Osteocyte (in vitro differentiated cells): ENCODE data around the gene ZNF536. TPM values are rescaled to one million over a fixed set of nuclear protein-coding genes. Genes with fewer than 3 reads are reported as not detected.

Source experiments
- DNase-seq: peaks from one replicate; pipeline ENCODE4 v3.0.0; 2021; ENCODE audit warnings: mixed read lengths; ENCODE audit not compliant: unreplicated experiment; ENCODE audit errors: extremely low spot score
- H3K27ac Mint-ChIP-seq: one replicate; pipeline ENCODE4 v1.8.0; 2021; ENCODE audit warnings: mild to moderate bottlenecking, mixed read lengths; ENCODE audit not compliant: unreplicated experiment
- H3K27me3 Mint-ChIP-seq: one replicate; pipeline ENCODE4 v1.8.0; 2021; ENCODE audit warnings: mixed read lengths; ENCODE audit not compliant: unreplicated experiment
- H3K36me3 Mint-ChIP-seq: one replicate; pipeline ENCODE4 v1.8.0; 2021; ENCODE audit warnings: mixed read lengths; ENCODE audit not compliant: unreplicated experiment
- H3K4me1 Mint-ChIP-seq: one replicate; pipeline ENCODE4 v1.8.0; 2021; ENCODE audit warnings: mixed read lengths; ENCODE audit not compliant: unreplicated experiment
- H3K4me3 Mint-ChIP-seq: one replicate; pipeline ENCODE4 v1.8.0; 2021; ENCODE audit warnings: mild to moderate bottlenecking, moderate library complexity, mixed read lengths; ENCODE audit not compliant: unreplicated experiment
- H3K9me3 Mint-ChIP-seq: one replicate; pipeline ENCODE4 v1.8.0; 2021; ENCODE audit warnings: mixed read lengths; ENCODE audit not compliant: unreplicated experiment
- total RNA-seq: library from RNA; stranded (reverse); gene quantifications from 2 replicates; pipeline ENCODE4 v1.2.1, GENCODE V29; 2021
- TF ChIP-seq, protein P1 (sequence below): fragments of 200-600 bp; sonication (generic); IDR thresholded peaks from 2 replicates; pipeline ENCODE4 v1.5.0; 2021; ENCODE audit warnings: antibody characterized with exemption, mild to moderate bottlenecking, moderate library complexity

ZNF536 gene
- total RNA-seq, 1 donor from 2014 or later, result not detected

DNA sequence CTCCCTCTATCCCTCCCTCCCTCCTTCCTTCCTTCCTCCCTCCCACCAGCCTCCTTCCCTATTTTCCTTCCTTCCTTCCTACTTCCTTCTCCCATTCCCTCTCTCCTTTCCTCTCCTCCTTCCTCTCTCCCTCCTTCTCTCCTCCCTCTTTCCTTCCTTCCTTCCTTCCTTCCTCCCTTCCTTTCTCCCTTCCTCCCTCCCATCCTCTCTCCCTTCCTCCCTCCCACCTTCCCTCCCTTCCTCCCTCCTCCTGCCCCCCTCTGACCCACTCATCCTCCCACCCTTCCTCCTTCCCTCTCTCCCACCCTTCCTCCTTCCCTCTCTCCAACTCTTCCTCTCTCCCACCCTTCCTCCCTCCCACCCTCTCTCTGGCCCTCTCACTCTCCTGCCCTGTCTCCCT is 132.1 kb downstream of the ZNF536 start:
- Mint-ChIP-seq H3K4me1 (no peaks in the 10 kb centered on the region), H3K4me3 (no peak overlapping the region), H3K36me3 (no peaks in the 10 kb centered on the region), H3K27me3 (no peaks in the 10 kb centered on the region), H3K9me3 (peaks cover 9% of the 10 kb centered on the region), H3K27ac (no peak overlapping the region)
- DNase-seq, result no peak
- TF ChIP-seq, protein P1, sequence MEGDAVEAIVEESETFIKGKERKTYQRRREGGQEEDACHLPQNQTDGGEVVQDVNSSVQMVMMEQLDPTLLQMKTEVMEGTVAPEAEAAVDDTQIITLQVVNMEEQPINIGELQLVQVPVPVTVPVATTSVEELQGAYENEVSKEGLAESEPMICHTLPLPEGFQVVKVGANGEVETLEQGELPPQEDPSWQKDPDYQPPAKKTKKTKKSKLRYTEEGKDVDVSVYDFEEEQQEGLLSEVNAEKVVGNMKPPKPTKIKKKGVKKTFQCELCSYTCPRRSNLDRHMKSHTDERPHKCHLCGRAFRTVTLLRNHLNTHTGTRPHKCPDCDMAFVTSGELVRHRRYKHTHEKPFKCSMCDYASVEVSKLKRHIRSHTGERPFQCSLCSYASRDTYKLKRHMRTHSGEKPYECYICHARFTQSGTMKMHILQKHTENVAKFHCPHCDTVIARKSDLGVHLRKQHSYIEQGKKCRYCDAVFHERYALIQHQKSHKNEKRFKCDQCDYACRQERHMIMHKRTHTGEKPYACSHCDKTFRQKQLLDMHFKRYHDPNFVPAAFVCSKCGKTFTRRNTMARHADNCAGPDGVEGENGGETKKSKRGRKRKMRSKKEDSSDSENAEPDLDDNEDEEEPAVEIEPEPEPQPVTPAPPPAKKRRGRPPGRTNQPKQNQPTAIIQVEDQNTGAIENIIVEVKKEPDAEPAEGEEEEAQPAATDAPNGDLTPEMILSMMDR, result no peak

DNA sequence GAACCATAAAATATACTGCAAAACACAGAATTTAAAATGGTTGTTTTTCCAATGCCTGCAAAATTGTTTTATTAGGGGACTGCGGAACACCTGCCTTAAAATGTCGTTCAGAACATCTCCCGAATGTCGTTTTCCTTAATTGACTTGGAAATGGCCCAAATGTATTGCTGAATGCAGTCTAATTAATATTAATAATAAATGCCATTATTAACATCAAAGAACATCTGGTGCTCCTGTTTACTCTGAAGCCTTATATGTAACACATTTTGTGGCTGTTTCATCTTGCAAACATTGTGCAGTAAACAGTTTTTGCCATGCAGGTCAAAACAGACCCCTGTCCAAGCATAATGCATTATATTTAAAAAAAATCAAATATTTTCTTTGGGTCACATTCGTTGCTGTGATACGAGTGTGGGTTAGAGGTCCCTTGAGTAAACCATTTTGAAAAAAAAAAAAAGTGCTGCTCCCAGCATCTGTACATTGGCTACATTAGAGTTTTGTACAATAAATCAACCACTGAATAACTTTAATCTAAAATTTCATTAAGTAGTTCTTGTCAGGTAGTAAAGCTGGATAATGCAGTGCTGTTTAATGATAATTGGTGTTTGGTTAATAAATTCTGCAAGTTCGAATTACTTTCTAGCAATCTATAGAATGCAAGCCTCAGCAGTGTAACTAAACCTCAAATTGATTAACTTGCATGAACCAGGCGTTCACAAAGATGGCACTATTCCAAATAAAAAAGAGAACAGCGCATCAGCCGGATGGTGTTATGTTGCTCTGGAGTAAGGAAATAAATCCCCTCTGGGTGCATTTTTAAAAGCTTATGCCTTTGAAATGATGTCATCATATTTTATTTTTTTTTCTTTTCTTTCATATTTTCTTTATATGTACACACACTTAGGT is 140.2 kb downstream of the ZNF536 start:
- Mint-ChIP-seq H3K4me1 (no peaks in the 10 kb centered on the region), H3K4me3 (no peak overlapping the region), H3K9me3 (peaks cover 25% of the 10 kb centered on the region), H3K27ac (no peak overlapping the region), H3K36me3 (no peaks in the 10 kb centered on the region), H3K27me3 (no peaks in the 10 kb centered on the region)
- no peak for DNase-seq
- TF ChIP-seq, protein P1, result no peak

DNA sequence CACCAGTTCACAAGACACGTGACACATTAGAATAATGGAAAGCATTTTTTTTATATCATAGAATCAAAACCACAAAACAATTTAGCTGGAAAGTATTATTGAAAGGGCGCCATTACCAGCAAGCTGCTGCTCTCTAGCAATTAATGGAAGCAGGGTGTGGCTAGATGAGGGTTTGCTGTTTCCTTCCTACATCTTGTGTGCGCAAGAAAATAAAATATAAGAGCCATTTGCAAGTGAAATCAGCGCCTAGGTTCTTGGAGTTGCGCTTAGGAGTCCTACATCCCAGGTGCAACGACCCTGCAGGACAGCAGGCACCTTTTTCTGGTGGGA is 140.9 kb downstream of the ZNF536 start:
- TF ChIP-seq, protein P1, result no peak
- Mint-ChIP-seq H3K9me3 (peaks cover 25% of the 10 kb centered on the region), H3K4me1 (no peaks in the 10 kb centered on the region), H3K4me3 (no peak overlapping the region), H3K36me3 (no peaks in the 10 kb centered on the region), H3K27me3 (no peaks in the 10 kb centered on the region), H3K27ac (no peak overlapping the region)
- no peak for DNase-seq

DNA sequence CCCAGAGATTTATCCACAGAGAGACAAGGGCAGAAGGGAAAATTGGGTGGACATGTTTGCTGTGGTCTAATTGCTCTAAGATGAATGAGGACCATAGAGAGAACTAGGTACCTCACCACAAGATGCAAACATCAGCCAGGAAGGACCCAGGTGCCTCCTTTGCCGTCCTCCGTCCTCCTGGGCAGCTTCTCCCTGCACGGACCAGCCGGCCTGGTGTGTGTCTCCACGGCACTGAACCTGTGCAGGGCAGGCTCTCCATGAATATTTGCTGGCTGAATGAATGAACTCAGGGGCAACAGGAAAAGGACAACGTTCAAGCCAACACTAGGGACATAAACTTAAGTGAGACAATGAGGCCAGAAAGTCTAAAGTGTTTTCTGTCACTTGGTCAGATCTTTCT is 143.9 kb downstream of the ZNF536 start:
- TF ChIP-seq, protein P1, result no peak
- Mint-ChIP-seq H3K4me1 (no peaks in the 10 kb centered on the region), H3K27me3 (no peaks in the 10 kb centered on the region), H3K9me3 (peaks cover 33% of the 10 kb centered on the region), H3K27ac (no peak overlapping the region), H3K36me3 (no peaks in the 10 kb centered on the region), H3K4me3 (no peak overlapping the region)
- no peak for DNase-seq

DNA sequence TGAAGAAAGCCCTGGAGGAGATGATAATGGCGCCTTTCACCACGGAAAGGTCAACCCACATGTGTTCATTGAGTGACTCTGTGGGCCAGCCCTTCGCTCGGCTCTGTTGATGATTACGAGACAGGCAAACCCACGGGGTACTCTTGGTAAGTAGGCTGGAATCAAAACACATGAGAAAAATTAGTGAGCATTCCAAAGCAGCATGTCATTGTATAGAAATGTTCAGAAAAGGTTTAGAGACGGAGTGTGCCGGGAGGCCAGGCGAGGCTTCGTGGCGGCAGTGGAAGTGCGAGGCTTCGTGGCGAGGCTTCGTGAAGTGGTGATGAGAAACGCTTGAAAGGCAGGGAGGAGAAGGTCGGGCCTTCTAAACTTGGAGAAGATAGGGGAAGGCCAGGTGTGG is 144.3 kb downstream of the ZNF536 start:
- no peaks in the 10 kb centered on the region for H3K27me3 Mint-ChIP-seq
- H3K9me3 Mint-ChIP-seq, result peaks cover 33% of the 10 kb centered on the region
- no peak for DNase-seq
- no peak overlapping the region for H3K4me3 Mint-ChIP-seq
- no peak overlapping the region for H3K27ac Mint-ChIP-seq
- H3K36me3 Mint-ChIP-seq, result no peaks in the 10 kb centered on the region
- TF ChIP-seq, protein P1, result no peak
- H3K4me1 Mint-ChIP-seq, result no peaks in the 10 kb centered on the region
